GM21825 (cell line): ENCODE results near the gene FASN.

Experiments used
- ATAC-seq: cut with Tn5 transposase; IDR thresholded peaks from one replicate; pipeline ENCODE4 v1.9.1; 2021; ENCODE audit warnings: mild to moderate bottlenecking, moderate library complexity; ENCODE audit not compliant: unreplicated experiment

Gene FASN

GRCh38 chr17:82089723-82090548, 8.1 kb downstream of the FASN start:
- no peak for ATAC-seq

GRCh38 chr17:82088838-82089722, 9.0 kb downstream of the FASN start:
- no peak for ATAC-seq

GRCh38 chr17:82087961-82088837, 9.8 kb downstream of the FASN start:
- ATAC-seq = no peak

GRCh38 chr17:82086941-82087906, 10.8 kb downstream of the FASN start:
- ATAC-seq = no peak

GRCh38 chr17:82085931-82086764, 11.9 kb downstream of the FASN start:
- no peak for ATAC-seq

- ATAC-seq = no peak
Observed at GRCh38 chr17:82085031-82085861, 12.8 kb downstream of the FASN start.

- ATAC-seq = no peak
Observed at GRCh38 chr17:82084373-82085030, 13.5 kb downstream of the FASN start.

GRCh38 chr17:82083533-82084359, 14.3 kb downstream of the FASN start:
- no peak for ATAC-seq

- no peak for ATAC-seq
Observed at GRCh38 chr17:82083009-82083408, 15.0 kb downstream of the FASN start.

- ATAC-seq = no peak
Observed at GRCh38 chr17:82082456-82082855, 15.6 kb downstream of the FASN start.

- ATAC-seq = no peak
Observed at GRCh38 chr17:82081966-82082365, 16.1 kb downstream of the FASN start.

GRCh38 chr17:82081546-82081945, 16.5 kb downstream of the FASN start:
- ATAC-seq = no peak

GRCh38 chr17:82080789-82081464, 17.1 kb downstream of the FASN start:
- ATAC-seq = no peak

- no peak for ATAC-seq
Observed at GRCh38 chr17:82080048-82080788, 17.8 kb downstream of the FASN start.

GRCh38 chr17:82079001-82079677, 18.9 kb downstream of the FASN start:
- ATAC-seq = no peak
